ENCODE results near the gene ASB18.

Gene ASB18

GRCh38 chr2:236196366-236196765, 67.8 kb downstream of the ASB18 start:
- Histone ChIP-seq H3K27ac (ENCODE audit: low read length) (no peak overlapping the region), H3K4me3 (ENCODE audit: low read length) (no peak overlapping the region), H3K9ac (ENCODE audit: low read depth, low read length) (no peak overlapping the region), H3K27me3 (ENCODE audit: insufficient read depth, low read length) (no peaks in the 10 kb centered on the region), H3K4me1 (ENCODE audit: insufficient read depth, low read length) (no peaks in the 10 kb centered on the region), H3K9me3 (ENCODE audit: insufficient read depth, low read depth, low read length) (no peaks in the 10 kb centered on the region), H3K36me3 (ENCODE audit: insufficient read depth, low read depth, low read length) (no peaks in the 10 kb centered on the region)

GRCh38 chr2:236195726-236196125, 68.5 kb downstream of the ASB18 start:
- Histone ChIP-seq H3K4me3 (ENCODE audit: low read length) (no peak overlapping the region), H3K27ac (ENCODE audit: low read length) (no peak overlapping the region), H3K4me1 (ENCODE audit: insufficient read depth, low read length) (no peaks in the 10 kb centered on the region), H3K27me3 (ENCODE audit: insufficient read depth, low read length) (no peaks in the 10 kb centered on the region), H3K9ac (ENCODE audit: low read depth, low read length) (no peak overlapping the region), H3K36me3 (ENCODE audit: insufficient read depth, low read depth, low read length) (no peaks in the 10 kb centered on the region), H3K9me3 (ENCODE audit: insufficient read depth, low read depth, low read length) (no peaks in the 10 kb centered on the region)

- no peaks in the 10 kb centered on the region for H3K36me3 ChIP-seq (ENCODE audit: insufficient read depth, low read depth, low read length)
- no peaks in the 10 kb centered on the region for H3K9me3 ChIP-seq (ENCODE audit: insufficient read depth, low read depth, low read length)
- no peak overlapping the region for H3K4me3 ChIP-seq (ENCODE audit: low read length)
- H3K27ac ChIP-seq (ENCODE audit: low read length), result no peak overlapping the region
- no peaks in the 10 kb centered on the region for H3K4me1 ChIP-seq (ENCODE audit: insufficient read depth, low read length)
- H3K9ac ChIP-seq (ENCODE audit: low read depth, low read length), result no peak overlapping the region
- no peaks in the 10 kb centered on the region for H3K27me3 ChIP-seq (ENCODE audit: insufficient read depth, low read length)
Measured at GRCh38 chr2:236194786-236195185, 69.4 kb downstream of the ASB18 start.

GRCh38 chr2:236193026-236193425, 71.2 kb downstream of the ASB18 start:
- Histone ChIP-seq H3K4me1 (ENCODE audit: insufficient read depth, low read length) (no peaks in the 10 kb centered on the region), H3K36me3 (ENCODE audit: insufficient read depth, low read depth, low read length) (no peaks in the 10 kb centered on the region), H3K27me3 (ENCODE audit: insufficient read depth, low read length) (no peaks in the 10 kb centered on the region), H3K9ac (ENCODE audit: low read depth, low read length) (no peak overlapping the region), H3K27ac (ENCODE audit: low read length) (no peak overlapping the region), H3K9me3 (ENCODE audit: insufficient read depth, low read depth, low read length) (no peaks in the 10 kb centered on the region), H3K4me3 (ENCODE audit: low read length) (no peak overlapping the region)

- no peak overlapping the region for H3K27ac ChIP-seq (ENCODE audit: low read length)
- H3K9ac ChIP-seq (ENCODE audit: low read depth, low read length), result no peak overlapping the region
- H3K27me3 ChIP-seq (ENCODE audit: insufficient read depth, low read length), result no peaks in the 10 kb centered on the region
- no peak overlapping the region for H3K4me3 ChIP-seq (ENCODE audit: low read length)
- no peaks in the 10 kb centered on the region for H3K36me3 ChIP-seq (ENCODE audit: insufficient read depth, low read depth, low read length)
- H3K4me1 ChIP-seq (ENCODE audit: insufficient read depth, low read length), result no peaks in the 10 kb centered on the region
- H3K9me3 ChIP-seq (ENCODE audit: insufficient read depth, low read depth, low read length), result no peaks in the 10 kb centered on the region
Measured at GRCh38 chr2:236190674-236191073, 73.5 kb downstream of the ASB18 start.

- Histone ChIP-seq H3K4me3 (ENCODE audit: low read length) (no peak overlapping the region), H3K9ac (ENCODE audit: low read depth, low read length) (no peak overlapping the region), H3K27me3 (ENCODE audit: insufficient read depth, low read length) (peaks cover 19% of the 10 kb centered on the region), H3K4me1 (ENCODE audit: insufficient read depth, low read length) (0 out of 2 replicates have a peak, but pooled peaks cover 6% of the 10 kb centered on the region), H3K36me3 (ENCODE audit: insufficient read depth, low read depth, low read length) (no peaks in the 10 kb centered on the region), H3K27ac (ENCODE audit: low read length) (no peak overlapping the region), H3K9me3 (ENCODE audit: insufficient read depth, low read depth, low read length) (peaks cover 7% of the 10 kb centered on the region)
Measured at GRCh38 chr2:236184701-236185100, 79.5 kb downstream of the ASB18 start.

GRCh38 chr2:236180831-236181453, 83.3 kb downstream of the ASB18 start:
- H3K4me3 ChIP-seq (ENCODE audit: low read length), result no peak overlapping the region
- peaks cover 7% of the 10 kb centered on the region for H3K9me3 ChIP-seq (ENCODE audit: insufficient read depth, low read depth, low read length)
- H3K36me3 ChIP-seq (ENCODE audit: insufficient read depth, low read depth, low read length), result no peaks in the 10 kb centered on the region
- H3K27me3 ChIP-seq (ENCODE audit: insufficient read depth, low read length), result peaks cover 56% of the 10 kb centered on the region
- 0 out of 2 replicates have a peak, but pooled peaks cover 6% of the 10 kb centered on the region for H3K4me1 ChIP-seq (ENCODE audit: insufficient read depth, low read length)
- no peak overlapping the region for H3K9ac ChIP-seq (ENCODE audit: low read depth, low read length)
- no peak overlapping the region for H3K27ac ChIP-seq (ENCODE audit: low read length)

GRCh38 chr2:236180076-236180816, 84.0 kb downstream of the ASB18 start:
- H3K9ac ChIP-seq (ENCODE audit: low read depth, low read length), result no peak overlapping the region
- H3K27ac ChIP-seq (ENCODE audit: low read length), result no peak overlapping the region
- H3K4me1 ChIP-seq (ENCODE audit: insufficient read depth, low read length), result peaks cover 7% of the 10 kb centered on the region
- H3K4me3 ChIP-seq (ENCODE audit: low read length), result no peak overlapping the region
- H3K27me3 ChIP-seq (ENCODE audit: insufficient read depth, low read length), result peaks cover 63% of the 10 kb centered on the region
- H3K36me3 ChIP-seq (ENCODE audit: insufficient read depth, low read depth, low read length), result no peaks in the 10 kb centered on the region
- H3K9me3 ChIP-seq (ENCODE audit: insufficient read depth, low read depth, low read length), result peaks cover 7% of the 10 kb centered on the region

- peaks cover 71% of the 10 kb centered on the region for H3K27me3 ChIP-seq (ENCODE audit: insufficient read depth, low read length)
- no peak overlapping the region for H3K9ac ChIP-seq (ENCODE audit: low read depth, low read length)
Measured at GRCh38 chr2:236179236-236180075, 84.8 kb downstream of the ASB18 start.

GRCh38 chr2:236178890-236179235, 85.3 kb downstream of the ASB18 start:
- no peak overlapping the region for H3K9ac ChIP-seq (ENCODE audit: low read depth, low read length)
- no peaks in the 10 kb centered on the region for H3K9me3 ChIP-seq (ENCODE audit: insufficient read depth, low read depth, low read length)
- no peak overlapping the region for H3K27ac ChIP-seq (ENCODE audit: low read length)
- H3K36me3 ChIP-seq (ENCODE audit: insufficient read depth, low read depth, low read length), result no peaks in the 10 kb centered on the region
- peak overlapping the region; percentile 69; the same call in 1 of the 2 replicates for H3K4me3 ChIP-seq (ENCODE audit: low read length)
- H3K27me3 ChIP-seq (ENCODE audit: insufficient read depth, low read length), result peaks cover 77% of the 10 kb centered on the region
- peaks cover 19% of the 10 kb centered on the region for H3K4me1 ChIP-seq (ENCODE audit: insufficient read depth, low read length)

More at GRCh38 chr2:236179236-236180075, 84.8 kb downstream of the ASB18 start:
- Histone ChIP-seq H3K4me3 (ENCODE audit: low read length) (peak overlapping the region; percentile 69; the same call in 1 of the 2 replicates), H3K4me1 (ENCODE audit: insufficient read depth, low read length) (peaks cover 15% of the 10 kb centered on the region), H3K36me3 (ENCODE audit: insufficient read depth, low read depth, low read length) (no peaks in the 10 kb centered on the region), H3K9me3 (ENCODE audit: insufficient read depth, low read depth, low read length) (peaks cover 2% of the 10 kb centered on the region), H3K27ac (ENCODE audit: low read length) (no peak overlapping the region)

GRCh38 chr2:236177967-236178889, 86.0 kb downstream of the ASB18 start:
- peaks cover 83% of the 10 kb centered on the region for H3K27me3 ChIP-seq (ENCODE audit: insufficient read depth, low read length)
- peaks cover 21% of the 10 kb centered on the region for H3K4me1 ChIP-seq (ENCODE audit: insufficient read depth, low read length)
- H3K36me3 ChIP-seq (ENCODE audit: insufficient read depth, low read depth, low read length), result no peaks in the 10 kb centered on the region
- H3K4me3 ChIP-seq (ENCODE audit: low read length), result peak overlapping the region; percentile 69
- no peak overlapping the region for H3K27ac ChIP-seq (ENCODE audit: low read length)
- H3K9me3 ChIP-seq (ENCODE audit: insufficient read depth, low read depth, low read length), result no peaks in the 10 kb centered on the region
- no peak overlapping the region; the same call in 1 of the 2 replicates for H3K9ac ChIP-seq (ENCODE audit: low read depth, low read length)

All from iPS-20b (cell line).